Neuronal stem cell (in vitro differentiated cells): ENCODE measurements around the gene UTP20.
"Not testable (repeated sequence)": the region's sequence is repeated elsewhere in the genome, so short reads cannot be mapped to it uniquely, and the experiment has no call there.

Experiments used
- DNase-seq: peaks from one replicate; pipeline ENCODE4 v3.0.0-alpha.2; 2013; ENCODE audit warnings: low spot score
- H2AFZ ChIP-seq: one replicate; pipeline ENCODE4 v1.6.1; 2013; ENCODE audit warnings: mild to moderate bottlenecking, low read length, inconsistent platforms
- H2AK5ac ChIP-seq: 2 replicates; pipeline ENCODE4 v1.6.1; 2013; ENCODE audit warnings: low read depth, mild to moderate bottlenecking, inconsistent platforms, low read length, moderate library complexity, mixed read lengths
- H2BK120ac ChIP-seq: 2 replicates; pipeline ENCODE4 v1.6.1; 2013; ENCODE audit warnings: low read depth, mild to moderate bottlenecking, inconsistent platforms, low read length, moderate library complexity, mixed read lengths
- H2BK12ac ChIP-seq: one replicate; pipeline ENCODE4 v1.6.1; 2013; ENCODE audit warnings: low read length, inconsistent platforms
- H2BK15ac ChIP-seq: 2 replicates; pipeline ENCODE4 v1.6.1; 2013; ENCODE audit warnings: mild to moderate bottlenecking, low read length, inconsistent platforms, mixed read lengths
- H2BK5ac ChIP-seq: one replicate; pipeline ENCODE4 v1.6.1; 2013; ENCODE audit warnings: inconsistent platforms, mild to moderate bottlenecking, low read length, moderate library complexity
- H3K14ac ChIP-seq: one replicate; pipeline ENCODE4 v1.6.1; 2013; ENCODE audit warnings: low read length, inconsistent platforms
- H3K18ac ChIP-seq: 2 replicates; pipeline ENCODE4 v1.6.1; 2013; ENCODE audit warnings: low read length, inconsistent platforms
- H3K23ac ChIP-seq: 2 replicates; pipeline ENCODE4 v1.6.1; 2013; ENCODE audit warnings: low read depth, mild to moderate bottlenecking, mixed read lengths, low read length, inconsistent platforms; ENCODE audit not compliant: poor library complexity
- H3K27ac ChIP-seq: replicated peaks from 3 replicates; pipeline ENCODE4 v1.5.1; 2013; ENCODE audit warnings: low read length, inconsistent platforms
- H3K27me3 ChIP-seq, 3 experiments: 2 replicates each; pipeline ENCODE4 v1.6.1; 2013; ENCODE audit warnings: low read length in 3 of 3, mild to moderate bottlenecking in 2 of 3, inconsistent platforms in 1 of 3, low read depth in 1 of 3, mixed read lengths in 1 of 3, moderate library complexity in 1 of 3; ENCODE audit not compliant: control insufficient read depth in 3 of 3, insufficient read depth in 3 of 3
- H3K36me3 ChIP-seq, 2 donors: replicated peaks in 1 of 2; 2 replicates each; pipeline ENCODE4 v1.6.1; 2013; ENCODE audit warnings: low read length in 2 of 2; ENCODE audit not compliant: control insufficient read depth in 2 of 2, insufficient read depth in 2 of 2
- H3K4ac ChIP-seq: 2 replicates; pipeline ENCODE4 v1.6.1; 2013; ENCODE audit warnings: inconsistent platforms, mild to moderate bottlenecking, low read length, moderate library complexity
- H3K4me1 ChIP-seq, 2 donors: 1 replicate in 1 of 2; 2 replicates in 1 of 2; pipeline ENCODE4 v1.6.1; 2013; ENCODE audit warnings: low read length in 2 of 2, low read depth in 1 of 2; ENCODE audit not compliant: control insufficient read depth in 2 of 2, insufficient read depth in 1 of 2
- H3K4me2 ChIP-seq: one replicate; pipeline ENCODE4 v1.6.1; 2013; ENCODE audit warnings: mild to moderate bottlenecking, low read length, inconsistent platforms; ENCODE audit not compliant: insufficient read depth, poor library complexity, severe bottlenecking
- H3K4me3 ChIP-seq, 2 donors: 2 replicates each; pipeline ENCODE4 v1.5.1; 2013; ENCODE audit warnings: low read length in 2 of 2, mild to moderate bottlenecking in 2 of 2, inconsistent platforms in 1 of 2, moderate library complexity in 1 of 2
- H3K79me1 ChIP-seq: one replicate; pipeline ENCODE4 v1.6.1; 2013; ENCODE audit warnings: low read depth, mild to moderate bottlenecking, inconsistent platforms, low read length, moderate library complexity
- H3K9ac ChIP-seq: one replicate; pipeline ENCODE4 v1.6.1; 2013; ENCODE audit warnings: mild to moderate bottlenecking, low read depth, low read length, inconsistent platforms; ENCODE audit not compliant: poor library complexity
- H3K9me3 ChIP-seq, 2 donors: replicated peaks in 1 of 2; 2 replicates each; pipeline versions ENCODE3 to v1.6.1; 2013; ENCODE audit warnings: low read length in 2 of 2, mild to moderate bottlenecking in 2 of 2, inconsistent platforms in 1 of 2, low read depth in 1 of 2, mixed read lengths in 1 of 2, moderate library complexity in 1 of 2; ENCODE audit not compliant: control insufficient read depth in 2 of 2, insufficient read depth in 1 of 2
- H4K8ac ChIP-seq: one replicate; pipeline ENCODE4 v1.6.1; 2013; ENCODE audit warnings: low read depth, mild to moderate bottlenecking, inconsistent platforms, low read length, moderate library complexity
- H4K91ac ChIP-seq: one replicate; pipeline ENCODE4 v1.6.1; 2013; ENCODE audit warnings: low read length, low read depth, mild to moderate bottlenecking, inconsistent platforms; ENCODE audit not compliant: poor library complexity
- WGBS, 2 donors: extraction: QIAGEN DNeasy Blood & Tissue Kit; methylation state at CpG; one replicate each; pipeline ENCODE4 v1.1.7; 2013; ENCODE audit warnings: missing lambda C conversion rate in 2 of 2, mixed read lengths in 1 of 2; ENCODE audit not compliant: insufficient read length in 2 of 2, insufficient replicate concordance in 1 of 2; ENCODE audit errors: extremely low coverage in 2 of 2; 5-methylcytosine and 5-hydroxymethylcytosine counted together

Gene UTP20

DNA sequence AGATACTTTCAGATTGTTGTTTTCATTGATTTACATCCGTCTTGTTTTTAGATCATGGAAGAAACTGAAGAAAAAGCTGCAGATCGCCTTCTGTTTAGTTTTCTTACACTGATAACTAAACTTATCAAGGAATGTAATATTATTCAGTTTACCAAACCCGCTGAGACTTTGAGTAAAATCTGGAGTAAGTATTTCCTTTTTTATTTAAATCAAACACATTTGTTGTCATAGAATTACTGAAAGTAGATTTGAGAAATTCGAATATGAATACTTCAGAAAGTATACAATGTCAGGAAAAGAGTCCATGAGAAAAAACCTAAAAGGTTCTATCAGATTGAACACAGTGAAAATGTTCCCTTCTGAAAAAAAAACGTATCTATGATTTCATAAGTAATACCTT lies 95.7 kb downstream of the UTP20 start:
- no peak overlapping the region for H2BK12ac ChIP-seq
- no peaks in the 10 kb centered on the region for H3K4me1 ChIP-seq
- H2BK5ac ChIP-seq, result no peak overlapping the region
- no peak overlapping the region for H2AK5ac ChIP-seq
- no peak overlapping the region for H4K91ac ChIP-seq
- WGBS, 2 donors, result no CpG with 5 or more reads among the region's 5 CpGs
- no peak overlapping the region for H3K4me3 ChIP-seq
- H2BK120ac ChIP-seq, result no peak overlapping the region
- H3K4ac ChIP-seq, result no peak overlapping the region
- H3K14ac ChIP-seq, result no peak overlapping the region
- no peak overlapping the region for H3K4me2 ChIP-seq
- H3K9me3 ChIP-seq, result no peaks in the 10 kb centered on the region
- H3K79me1 ChIP-seq, result no peaks in the 10 kb centered on the region
- no peak overlapping the region for H3K9ac ChIP-seq
- H3K36me3 ChIP-seq, result peaks cover 15 to 92% of the 10 kb centered on the region in 2 donors
- H3K23ac ChIP-seq, result no peak overlapping the region
- H4K8ac ChIP-seq, result no peak overlapping the region
- H2BK15ac ChIP-seq, result no peak overlapping the region
- no peaks in the 10 kb centered on the region for H3K27me3 ChIP-seq
- no peak for DNase-seq
- H3K18ac ChIP-seq, result no peak overlapping the region
- no peak overlapping the region for H3K27ac ChIP-seq
- no peak overlapping the region for H2AFZ ChIP-seq

DNA sequence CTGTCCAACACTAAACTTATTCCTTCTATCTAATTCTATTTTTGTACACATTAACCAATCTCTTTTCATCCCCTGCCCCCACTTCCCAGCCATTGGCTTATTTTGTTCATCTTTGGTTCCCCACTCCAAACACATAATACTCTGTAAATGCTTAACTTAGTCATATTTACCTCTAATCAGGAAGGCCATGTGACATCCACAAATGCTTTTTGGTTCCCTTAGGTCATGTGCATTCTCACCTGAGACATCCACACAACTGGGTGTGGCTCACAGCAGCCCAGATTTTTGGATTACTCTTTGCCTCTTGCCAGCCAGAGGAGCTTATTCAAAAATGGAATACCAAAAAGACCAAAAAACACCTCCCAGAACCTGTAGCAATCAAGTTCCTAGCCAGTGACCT lies 99.2 kb downstream of the UTP20 start:
- Histone ChIP-seq H2AFZ (no peak overlapping the region), H2AK5ac (no peak overlapping the region), H3K14ac (no peak overlapping the region), H3K9ac (no peak overlapping the region), H3K27me3 (no peaks in the 10 kb centered on the region), H3K4me1 (no peaks in the 10 kb centered on the region), H3K36me3 (peaks cover 10 to 96% of the 10 kb centered on the region in 2 donors), H3K9me3 (no peaks in the 10 kb centered on the region), H3K23ac (no peak overlapping the region), H3K27ac (no peak overlapping the region), H3K4me3 (no peak overlapping the region), H2BK120ac (no peak overlapping the region), H3K4me2 (no peak overlapping the region), H2BK5ac (no peak overlapping the region), H3K4ac (no peak overlapping the region), H2BK15ac (no peak overlapping the region), H2BK12ac (no peak overlapping the region), H3K79me1 (no peaks in the 10 kb centered on the region), H4K8ac (no peak overlapping the region), H3K18ac (no peak overlapping the region), H4K91ac (no peak overlapping the region)
- DNase-seq, result no peak

DNA sequence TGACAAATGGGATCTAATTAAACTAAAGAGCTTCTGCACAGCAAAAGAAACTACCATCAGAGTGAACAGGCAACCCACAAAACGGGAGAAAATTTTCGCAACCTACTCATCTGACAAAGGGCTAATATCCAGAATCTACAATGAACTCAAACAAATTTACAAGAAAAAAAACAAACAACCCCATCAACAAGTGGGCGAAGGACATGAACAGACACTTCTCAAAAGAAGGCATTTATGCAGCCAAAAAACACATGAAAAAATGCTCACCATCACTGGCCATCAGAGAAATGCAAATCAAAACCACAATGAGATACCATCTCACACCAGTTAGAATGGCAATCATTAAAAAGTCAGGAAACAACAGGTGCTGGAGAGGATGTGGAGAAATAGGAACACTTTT lies 111.3 kb downstream of the UTP20 start:
- H3K4ac ChIP-seq, H2BK15ac ChIP-seq, H3K23ac ChIP-seq, H3K27me3 ChIP-seq, DNase-seq, H3K4me1 ChIP-seq, H2BK5ac ChIP-seq, H3K9me3 ChIP-seq, H3K14ac ChIP-seq, H2AFZ ChIP-seq, H3K4me3 ChIP-seq, H3K79me1 ChIP-seq, H3K18ac ChIP-seq, H3K27ac ChIP-seq, H4K91ac ChIP-seq, H4K8ac ChIP-seq, H2BK120ac ChIP-seq, H3K4me2 ChIP-seq, H2AK5ac ChIP-seq, H2BK12ac ChIP-seq, H3K9ac ChIP-seq: not testable (repeated sequence)
- peaks cover 8 to 60% of the 10 kb centered on the region in 2 donors for H3K36me3 ChIP-seq
- WGBS, 2 donors, result no CpG with 5 or more reads among the region's 3 CpGs

DNA sequence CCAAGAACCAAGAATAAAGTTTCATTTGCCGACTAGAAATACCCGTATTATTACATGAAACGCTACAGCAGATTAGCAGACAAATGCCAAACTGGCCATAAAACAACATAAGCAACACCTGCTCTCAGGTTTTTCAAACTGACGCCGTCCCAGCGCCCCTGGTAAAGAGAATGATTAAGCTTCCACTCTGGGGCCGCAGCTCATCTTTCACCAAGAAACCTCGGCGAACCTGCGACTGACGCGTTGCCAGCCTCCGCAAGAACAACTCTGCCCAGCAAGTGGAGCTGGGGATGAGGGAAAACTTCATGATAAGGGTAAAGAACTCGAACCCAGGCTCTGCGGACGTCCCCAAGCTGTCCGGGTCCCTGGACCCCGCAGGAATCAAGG lies 127.1 kb downstream of the UTP20 start:
- peaks cover 3 to 6% of the 10 kb centered on the region in 2 donors for H3K4me1 ChIP-seq
- H3K9ac ChIP-seq, result peak overlapping the region; percentile 99
- no CpG with 5 or more reads among the region's 18 CpGs for WGBS, 2 donors
- no peaks in the 10 kb centered on the region for H3K27me3 ChIP-seq
- no peak overlapping the region for H3K27ac ChIP-seq
- no peak overlapping the region for H2BK120ac ChIP-seq
- no peaks in the 10 kb centered on the region for H3K9me3 ChIP-seq
- H4K91ac ChIP-seq, result no peak overlapping the region
- H3K14ac ChIP-seq, result peak overlapping the region; percentile 71
- peak overlapping the region; percentile 75 for H2BK5ac ChIP-seq
- no peak overlapping the region for H3K23ac ChIP-seq
- peak overlapping the region; percentile 78 for H3K4me2 ChIP-seq
- H4K8ac ChIP-seq, result no peak overlapping the region
- H2AK5ac ChIP-seq, result peak overlapping the region; percentile 70
- H3K4ac ChIP-seq, result no peak overlapping the region
- H3K18ac ChIP-seq, result peak overlapping the region; percentile 97
- H3K4me3 ChIP-seq, result peak overlapping the region; percentile 79 to 91
- no peak for DNase-seq
- H2AFZ ChIP-seq, result peak overlapping the region; percentile 94
- H3K79me1 ChIP-seq, result peaks cover 4% of the 10 kb centered on the region
- no peak overlapping the region for H2BK12ac ChIP-seq
- peaks cover 0 to 18% of the 10 kb centered on the region in 2 donors for H3K36me3 ChIP-seq
- peak overlapping the region; percentile 26 for H2BK15ac ChIP-seq
